Prostate gland (tissue), 2 donors: ENCODE data around the gene RABIF. TPM values are rescaled to one million over a fixed set of nuclear protein-coding genes. Genes with fewer than 3 reads are reported as not detected.
A peak's percentile ranks its signal among the peaks of the same experiment; 100 is the strongest.
"Not testable (repeated sequence)": the region's sequence is repeated elsewhere in the genome, so short reads cannot be mapped to it uniquely, and the experiment has no call there.

ENCODE experiments used
- DNase-seq: peaks from one replicate; pipeline ENCODE4 v3.0.0-alpha.2; 2019; ENCODE audit warnings: low spot score
- H3K27ac ChIP-seq, 2 donors: fragments of 200-600 bp; sonication (generic); 2 replicates each; pipeline ENCODE4 v1.5.1; 2017 to 2019
- H3K27me3 ChIP-seq: fragments of 200-600 bp; sonication (generic); replicated peaks from 2 replicates; pipeline ENCODE4 v1.5.1; 2019; ENCODE audit not compliant: insufficient read depth
- H3K36me3 ChIP-seq, 2 donors: fragments of 200-600 bp; sonication (generic); 1 replicate in 1 of 2; 2 replicates in 1 of 2; pipeline versions ENCODE4 v1.5.1 to v1.8.1; 2017 to 2019
- H3K4me1 ChIP-seq: fragments of 200-600 bp; sonication (generic); replicated peaks from 2 replicates; pipeline ENCODE4 v1.5.1; 2019
- H3K4me3 ChIP-seq, 2 donors: fragments of 200-600 bp; sonication (generic); 2 replicates each; pipeline ENCODE4 v1.5.1; 2017 to 2019
- H3K9me3 ChIP-seq: fragments of 200-600 bp; sonication (generic); 2 replicates; pipeline ENCODE4 v1.5.1; 2017
- POLR2A ChIP-seq: fragments of 450-650 bp; IDR thresholded peaks from one replicate; pipeline ENCODE4 v1.6.1; 2016; ENCODE audit warnings: antibody characterized with exemption, mild to moderate bottlenecking
- POLR2AphosphoS5 ChIP-seq: sonication (generic); formaldehyde crosslinking; IDR thresholded peaks from one replicate; pipeline ENCODE4 v1.6.1; 2017; ENCODE audit warnings: antibody characterized with exemption
- WGBS: methylation state at CpG from one replicate; pipeline ENCODE4 v1.1.5; 2018; 5-methylcytosine and 5-hydroxymethylcytosine counted together
- intact Hi-C: fragments of 100-400 bp; cut with DNase I; formaldehyde crosslinking; loops from one replicate; pipeline ENCODE4 v1.14.2; 2022
- total RNA-seq, 2 donors: library from RNA; depleted of rRNA; stranded (reverse); fragments of >200 nt; gene quantifications; one replicate each; pipeline ENCODE4 v1.1.0, GENCODE V29; 2016
- TF ChIP-seq, protein P1 (sequence below), 4 experiments: fragments of 200-600 bp in 2 of 4; fragments of 450-650 bp in 2 of 4; sonication (generic) in 2 of 4; IDR thresholded peaks; 1 replicate in 3 of 4; 2 replicates in 1 of 4; pipeline ENCODE4 v1.5.1; 2016 to 2019; ENCODE audit warnings: antibody characterized with exemption in 4 of 4, mild to moderate bottlenecking in 2 of 4, moderate library complexity in 2 of 4

RABIF gene
- 10 to 100 TPM in 1 of 2 donors, 1 to 10 TPM in 1; 6.6 to 14.5 TPM for total RNA-seq

GRCh38 chr1:202888531-202889360 lies at the start of gene RABIF:
Gene RABIF (minus strand): TSS chr1:202889149. CDS start chr1:202889098, 51 bp downstream.
- intact Hi-C loops = loop anchor here (5.0 kb wide), 1 partner anchor 76 kb away; the partner anchor contains the start of gene PCAT6
- peak; percentile 96 for DNase-seq
- WGBS = under 1% methylated on average over 74 of the region's 84 CpGs
- TF ChIP-seq POLR2A (peak; percentile 87), POLR2AphosphoS5 (peak; percentile 96)
- TF ChIP-seq, protein P1, sequence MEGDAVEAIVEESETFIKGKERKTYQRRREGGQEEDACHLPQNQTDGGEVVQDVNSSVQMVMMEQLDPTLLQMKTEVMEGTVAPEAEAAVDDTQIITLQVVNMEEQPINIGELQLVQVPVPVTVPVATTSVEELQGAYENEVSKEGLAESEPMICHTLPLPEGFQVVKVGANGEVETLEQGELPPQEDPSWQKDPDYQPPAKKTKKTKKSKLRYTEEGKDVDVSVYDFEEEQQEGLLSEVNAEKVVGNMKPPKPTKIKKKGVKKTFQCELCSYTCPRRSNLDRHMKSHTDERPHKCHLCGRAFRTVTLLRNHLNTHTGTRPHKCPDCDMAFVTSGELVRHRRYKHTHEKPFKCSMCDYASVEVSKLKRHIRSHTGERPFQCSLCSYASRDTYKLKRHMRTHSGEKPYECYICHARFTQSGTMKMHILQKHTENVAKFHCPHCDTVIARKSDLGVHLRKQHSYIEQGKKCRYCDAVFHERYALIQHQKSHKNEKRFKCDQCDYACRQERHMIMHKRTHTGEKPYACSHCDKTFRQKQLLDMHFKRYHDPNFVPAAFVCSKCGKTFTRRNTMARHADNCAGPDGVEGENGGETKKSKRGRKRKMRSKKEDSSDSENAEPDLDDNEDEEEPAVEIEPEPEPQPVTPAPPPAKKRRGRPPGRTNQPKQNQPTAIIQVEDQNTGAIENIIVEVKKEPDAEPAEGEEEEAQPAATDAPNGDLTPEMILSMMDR (IDR thresholded peaks at IDR 0.05) = peak in 2 of 4 experiments; percentile 21 to 41
- peaks cover 0 to 1% of the 10 kb centered on the region in 2 donors for H3K36me3 ChIP-seq
- H3K4me1 ChIP-seq = no peaks in the 10 kb centered on the region
- H3K9me3 ChIP-seq = no peaks in the 10 kb centered on the region
- H3K27ac ChIP-seq = peak within 1 kb of the TSS; percentile 94 to 98
- no peaks in the 10 kb centered on the region for H3K27me3 ChIP-seq
- H3K4me3 ChIP-seq = peak within 1 kb of the TSS; percentile 80 to 82

DNA sequence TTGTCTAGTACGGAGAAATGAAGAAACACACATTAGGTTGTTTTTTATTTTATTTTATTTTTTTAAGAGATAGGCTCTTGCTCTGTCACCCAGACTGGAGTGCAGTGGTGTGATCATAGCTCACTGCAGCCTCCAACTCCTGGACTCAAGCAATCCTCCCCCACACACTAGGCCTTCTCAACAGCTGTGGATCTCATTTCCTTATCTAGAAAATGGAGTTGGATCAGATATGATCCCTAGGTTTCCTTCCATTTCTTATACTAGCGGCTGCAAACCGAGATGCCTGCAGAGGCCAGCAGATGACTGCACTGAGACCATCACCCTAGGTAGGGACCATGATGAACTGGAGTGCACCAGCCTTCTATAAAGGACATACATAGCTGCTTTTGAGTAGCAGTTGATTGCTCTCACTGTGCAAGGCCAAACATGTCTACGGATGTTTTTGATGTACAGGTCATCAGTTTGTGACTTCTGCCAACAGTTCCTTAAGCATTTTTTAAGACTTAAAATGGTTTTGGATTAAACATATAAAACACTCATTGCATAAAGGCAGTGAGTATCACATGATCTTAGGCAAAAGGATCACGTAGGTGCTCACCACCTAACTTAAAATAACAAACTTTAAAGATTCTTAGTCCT lies 49.5 kb upstream of the RABIF start:
- no peaks in the 10 kb centered on the region for H3K9me3 ChIP-seq
- 65% methylated on average over 5 of the region's 5 CpGs for WGBS
- no peak for DNase-seq
- H3K4me3 ChIP-seq = no peak overlapping the region
- H3K36me3 ChIP-seq = peaks cover 0 to 6% of the 10 kb centered on the region in 2 donors
- no peaks in the 10 kb centered on the region for H3K4me1 ChIP-seq
- TF ChIP-seq POLR2A (no peak), POLR2AphosphoS5 (no peak)
- TF ChIP-seq, protein P1 (IDR thresholded peaks at IDR 0.05) = no peak
- intact Hi-C loops = no loop called here
- H3K27ac ChIP-seq = no peak overlapping the region
- no peaks in the 10 kb centered on the region for H3K27me3 ChIP-seq

DNA sequence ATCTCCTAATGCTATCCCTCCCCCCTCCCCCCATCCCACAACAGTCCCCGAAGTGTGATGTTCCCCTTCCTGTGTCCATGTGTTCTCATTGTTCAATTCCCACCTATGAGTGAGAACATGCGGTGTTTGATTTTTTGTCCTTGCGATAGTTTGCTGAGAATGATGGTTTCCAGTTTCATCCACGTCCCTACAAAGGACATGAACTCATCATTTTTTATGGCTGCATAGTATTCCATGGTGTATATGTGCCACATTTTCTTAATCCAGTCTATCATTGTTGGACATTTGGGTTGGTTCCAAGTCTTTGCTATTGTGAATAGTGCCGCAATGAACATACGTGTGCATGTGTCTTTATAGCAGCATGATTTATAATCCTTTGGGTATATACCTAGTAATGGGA lies 47.5 kb upstream of the RABIF start:
- H3K36me3 ChIP-seq, H3K9me3 ChIP-seq, H3K4me3 ChIP-seq, intact Hi-C loops, H3K4me1 ChIP-seq, DNase-seq, H3K27ac ChIP-seq, H3K27me3 ChIP-seq: not testable (repeated sequence)
- no CpG with 5 or more reads among the region's 6 CpGs for WGBS

GRCh38 chr1:202935844-202936243 lies 46.9 kb upstream of the RABIF start:
- TF ChIP-seq POLR2AphosphoS5 = no peak
- no peak for TF ChIP-seq POLR2A
- TF ChIP-seq, protein P1 (IDR thresholded peaks at IDR 0.05) = no peak
- no peak for DNase-seq
- no peak overlapping the region for H3K4me3 ChIP-seq
- 82% methylated on average over 3 of the region's 3 CpGs for WGBS
- H3K27ac ChIP-seq = no peak overlapping the region
- intact Hi-C loops = no loop called here
- H3K4me1 ChIP-seq = no peaks in the 10 kb centered on the region
- no peaks in the 10 kb centered on the region for H3K36me3 ChIP-seq
- no peaks in the 10 kb centered on the region for H3K9me3 ChIP-seq
- H3K27me3 ChIP-seq = no peaks in the 10 kb centered on the region

DNA sequence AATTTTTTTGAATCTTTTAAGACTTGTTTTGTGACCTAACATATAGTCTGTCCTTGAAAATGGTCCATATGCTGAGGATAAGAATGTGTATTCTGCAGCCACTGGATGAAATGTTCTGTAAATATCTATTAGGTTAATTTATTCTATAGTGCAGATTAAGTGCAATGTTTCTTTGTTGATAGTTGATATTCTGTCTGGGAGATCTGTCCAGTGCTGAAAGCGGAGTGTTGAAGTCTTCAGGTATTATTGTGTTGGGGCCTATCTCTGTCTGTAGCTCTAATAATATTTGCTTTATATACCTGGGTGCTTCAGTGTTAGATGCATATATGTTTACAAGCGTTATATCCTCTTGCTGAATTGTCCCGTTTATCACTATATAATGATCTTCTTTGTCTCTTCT lies 45.8 kb upstream of the RABIF start:
- TF ChIP-seq, protein P1 (IDR thresholded peaks at IDR 0.05) = no peak
- no peak for TF ChIP-seq POLR2AphosphoS5
- TF ChIP-seq POLR2A = no peak
- intact Hi-C loops = no loop called here
- Histone ChIP-seq H3K4me1 (no peaks in the 10 kb centered on the region), H3K4me3 (no peak overlapping the region), H3K27me3 (no peaks in the 10 kb centered on the region), H3K27ac (no peak overlapping the region), H3K9me3 (no peaks in the 10 kb centered on the region), H3K36me3 (no peaks in the 10 kb centered on the region)
- WGBS = 81% methylated on average over 3 of the region's 3 CpGs
- no peak for DNase-seq
